MM.1S (cell line): ENCODE results near the gene FEM1A.

Source experiments
- CTCF ChIP-seq: fragments of 300-600 bp; sonication (generic); IDR thresholded peaks from 2 replicates; pipeline ENCODE4 v1.5.1; 2016; ENCODE audit warnings: antibody characterized with exemption, low read length, mixed read lengths
- EZH2 ChIP-seq: fragments of 300-600 bp; sonication (generic); optimal IDR thresholded peaks from 2 replicates; pipeline ENCODE3; 2017; ENCODE audit warnings: low read depth, mild to moderate bottlenecking, antibody characterized with exemption, low read length, mixed read lengths
- EZH2phosphoT487 ChIP-seq: fragments of 300-600 bp; sonication (generic); IDR thresholded peaks from 2 replicates; pipeline ENCODE4 v1.6.1; 2018; ENCODE audit warnings: antibody characterized with exemption, low read length

DNA sequence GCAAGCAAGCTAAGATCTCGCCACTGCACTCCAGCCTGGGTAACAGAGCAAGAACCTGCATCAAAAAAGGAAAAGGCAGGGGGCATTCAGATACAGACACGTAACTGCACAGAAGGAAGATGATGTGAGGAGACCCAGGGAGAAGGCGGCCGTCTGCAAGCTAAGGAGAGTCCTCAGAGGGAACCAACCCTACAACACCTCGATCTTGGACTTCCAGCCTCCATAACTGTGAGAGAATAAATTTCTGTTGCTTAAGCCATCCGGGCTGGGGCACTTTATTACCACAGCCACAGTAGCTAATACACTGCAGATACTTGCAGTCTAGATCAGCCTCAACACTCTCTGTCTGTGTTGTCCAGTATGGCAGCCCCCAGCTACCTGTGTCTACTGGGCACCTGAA, 32.0 kb downstream of the FEM1A start:
- TF ChIP-seq CTCF, result no peak
- no peak for TF ChIP-seq EZH2
- TF ChIP-seq EZH2phosphoT487, result no peak
